Measurements from ENCODE around the gene HOXB2.

DNA sequence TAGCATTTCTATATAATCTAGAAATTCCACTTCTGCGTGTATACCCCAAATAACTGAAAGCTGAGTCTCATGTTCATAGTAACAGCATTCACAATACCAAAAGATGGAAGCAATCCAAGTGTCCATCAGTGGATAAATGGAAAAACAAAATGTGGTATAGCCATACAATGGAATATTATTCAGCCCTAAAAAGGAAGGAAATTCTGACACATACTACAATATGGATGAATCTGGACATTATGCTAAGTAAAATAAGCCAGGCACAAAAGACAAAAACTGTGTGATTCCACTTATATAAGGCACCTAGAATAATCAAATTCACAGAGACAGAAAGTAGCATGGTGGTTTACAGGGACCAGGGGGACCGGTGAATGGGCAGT, 34.5 kb downstream of the HOXB2 start:
- no peak for TF ChIP-seq EZH2 (IDR thresholded peaks at IDR 0.05; ENCODE audit: low read depth, unreplicated experiment)
- TF ChIP-seq, protein P1, sequence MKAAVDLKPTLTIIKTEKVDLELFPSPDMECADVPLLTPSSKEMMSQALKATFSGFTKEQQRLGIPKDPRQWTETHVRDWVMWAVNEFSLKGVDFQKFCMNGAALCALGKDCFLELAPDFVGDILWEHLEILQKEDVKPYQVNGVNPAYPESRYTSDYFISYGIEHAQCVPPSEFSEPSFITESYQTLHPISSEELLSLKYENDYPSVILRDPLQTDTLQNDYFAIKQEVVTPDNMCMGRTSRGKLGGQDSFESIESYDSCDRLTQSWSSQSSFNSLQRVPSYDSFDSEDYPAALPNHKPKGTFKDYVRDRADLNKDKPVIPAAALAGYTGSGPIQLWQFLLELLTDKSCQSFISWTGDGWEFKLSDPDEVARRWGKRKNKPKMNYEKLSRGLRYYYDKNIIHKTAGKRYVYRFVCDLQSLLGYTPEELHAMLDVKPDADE (IDR thresholded peaks at IDR 0.05): no peak
- TF ChIP-seq, protein P2, sequence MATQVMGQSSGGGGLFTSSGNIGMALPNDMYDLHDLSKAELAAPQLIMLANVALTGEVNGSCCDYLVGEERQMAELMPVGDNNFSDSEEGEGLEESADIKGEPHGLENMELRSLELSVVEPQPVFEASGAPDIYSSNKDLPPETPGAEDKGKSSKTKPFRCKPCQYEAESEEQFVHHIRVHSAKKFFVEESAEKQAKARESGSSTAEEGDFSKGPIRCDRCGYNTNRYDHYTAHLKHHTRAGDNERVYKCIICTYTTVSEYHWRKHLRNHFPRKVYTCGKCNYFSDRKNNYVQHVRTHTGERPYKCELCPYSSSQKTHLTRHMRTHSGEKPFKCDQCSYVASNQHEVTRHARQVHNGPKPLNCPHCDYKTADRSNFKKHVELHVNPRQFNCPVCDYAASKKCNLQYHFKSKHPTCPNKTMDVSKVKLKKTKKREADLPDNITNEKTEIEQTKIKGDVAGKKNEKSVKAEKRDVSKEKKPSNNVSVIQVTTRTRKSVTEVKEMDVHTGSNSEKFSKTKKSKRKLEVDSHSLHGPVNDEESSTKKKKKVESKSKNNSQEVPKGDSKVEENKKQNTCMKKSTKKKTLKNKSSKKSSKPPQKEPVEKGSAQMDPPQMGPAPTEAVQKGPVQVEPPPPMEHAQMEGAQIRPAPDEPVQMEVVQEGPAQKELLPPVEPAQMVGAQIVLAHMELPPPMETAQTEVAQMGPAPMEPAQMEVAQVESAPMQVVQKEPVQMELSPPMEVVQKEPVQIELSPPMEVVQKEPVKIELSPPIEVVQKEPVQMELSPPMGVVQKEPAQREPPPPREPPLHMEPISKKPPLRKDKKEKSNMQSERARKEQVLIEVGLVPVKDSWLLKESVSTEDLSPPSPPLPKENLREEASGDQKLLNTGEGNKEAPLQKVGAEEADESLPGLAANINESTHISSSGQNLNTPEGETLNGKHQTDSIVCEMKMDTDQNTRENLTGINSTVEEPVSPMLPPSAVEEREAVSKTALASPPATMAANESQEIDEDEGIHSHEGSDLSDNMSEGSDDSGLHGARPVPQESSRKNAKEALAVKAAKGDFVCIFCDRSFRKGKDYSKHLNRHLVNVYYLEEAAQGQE (IDR thresholded peaks at IDR 0.05; ENCODE audit: unreplicated experiment): no peak
- TF ChIP-seq POLR2AphosphoS5 (IDR thresholded peaks at IDR 0.05; ENCODE audit: low read depth): no peak
- no peak for TF ChIP-seq CTCF (conservative IDR thresholded peaks at IDR 0.05; ENCODE audit: low read depth in 2 of 2)
- TF ChIP-seq EZH2phosphoT487 (IDR thresholded peaks at IDR 0.05; ENCODE audit: unreplicated experiment): no peak

Measured in GM23338 (cell line).